ENCODE measurements around the gene OR4F15. TPM values are rescaled to one million over a fixed set of nuclear protein-coding genes. Genes with fewer than 3 reads are reported as not detected.

The OR4F15 gene
- total and polyA plus RNA-seq, 2 of the 8 experiments (the other 6 are each of a cell fraction or from before 2014, with no cell fraction given) = not detected

GRCh38 chr15:101810456-101810855 is 1.5 kb upstream of the OR4F15 start (continued):
- TF ChIP-seq EZH2 (IDR thresholded peaks at IDR 0.05; ENCODE audit: low read depth, low read length, severe bottlenecking) (no peak), CREB1 (IDR thresholded peaks at IDR 0.05) (no peak), HDAC6 (IDR thresholded peaks at IDR 0.05; ENCODE audit: low read depth, low read length) (no peak), KDM5A (IDR thresholded peaks at IDR 0.05; ENCODE audit: low read length) (no peak), SP1 (IDR thresholded peaks at IDR 0.05; ENCODE audit: low read depth, low read length) (no peak), BACH1 (IDR thresholded peaks at IDR 0.05; ENCODE audit: low read length) (no peak), SUZ12 (IDR thresholded peaks at IDR 0.05; ENCODE audit: low read length) (no peak)
